Lower leg skin (tissue), 4 donors: ENCODE data around the gene PLEKHA6. TPM values are rescaled to one million over a fixed set of nuclear protein-coding genes. Genes with fewer than 3 reads are reported as not detected.

Experiments used
- DNase-seq, 2 donors: peaks; one replicate each; pipeline ENCODE4 v3.0.0-alpha.2; 2019; ENCODE audit warnings: low spot score in 2 of 2
- H3K4me3 ChIP-seq: fragments of 200-600 bp; sonication (generic); 2 replicates; pipeline ENCODE4 v1.5.1; 2017; ENCODE audit warnings: mild to moderate bottlenecking, low read depth; ENCODE audit not compliant: poor library complexity, severe bottlenecking
- CTCF ChIP-seq, 3 donors: fragments of 450-650 bp; IDR thresholded peaks; one replicate each; pipeline ENCODE4 v1.5.1; 2016; ENCODE audit warnings: antibody characterized with exemption in 3 of 3, mild to moderate bottlenecking in 3 of 3, moderate library complexity in 2 of 3
- POLR2A ChIP-seq, 2 donors: fragments of 450-650 bp; IDR thresholded peaks; one replicate each; pipeline ENCODE4 v1.6.1; 2016 to 2017; ENCODE audit warnings: antibody characterized with exemption in 2 of 2, mild to moderate bottlenecking in 1 of 2, moderate library complexity in 1 of 2
- WGBS, 2 donors: methylation state at CpG; one replicate each; pipeline ENCODE4 v1.1.5; 2018; 5-methylcytosine and 5-hydroxymethylcytosine counted together
- intact Hi-C: fragments of 100-400 bp; cut with DNase I; formaldehyde crosslinking; loops from one replicate; pipeline ENCODE4 v1.15.0; 2023; ENCODE audit warnings: low total_unique reads
- total RNA-seq, 4 donors: library from RNA; depleted of rRNA; stranded (reverse); fragments of >200 nt; gene quantifications; one replicate each; pipeline ENCODE4 v1.1.0, GENCODE V29; 2016

Gene PLEKHA6
- total RNA-seq, 4 donors from 2014 or later, result 1.7 to 16.4 (median 11.1) TPM

- H3K4me3 ChIP-seq, result no peak overlapping the region
- intact Hi-C loops, result no loop called here
- no peak for TF ChIP-seq CTCF (IDR thresholded peaks at IDR 0.05)
- TF ChIP-seq POLR2A (IDR thresholded peaks at IDR 0.05), result no peak
- DNase-seq, result no peak
Observed at GRCh38 chr1:204339541-204339940, 20.2 kb downstream of the PLEKHA6 start.

- H3K4me3 ChIP-seq, result no peak overlapping the region
- intact Hi-C loops, result no loop called here
- TF ChIP-seq POLR2A (IDR thresholded peaks at IDR 0.05) (no peak), CTCF (IDR thresholded peaks at IDR 0.05) (no peak)
- 84 to 90% methylated on average over 9 to 12 of the region's 12 CpGs for WGBS, 2 donors
- DNase-seq, result no peak
Observed at GRCh38 chr1:204338997-204339396, 20.7 kb downstream of the PLEKHA6 start.

GRCh38 chr1:204338360-204338759 is 21.4 kb downstream of the PLEKHA6 start:
- intact Hi-C loops, result no loop called here
- no peak overlapping the region for H3K4me3 ChIP-seq
- DNase-seq, result no peak

GRCh38 chr1:204337583-204337982 is 22.1 kb downstream of the PLEKHA6 start:
- WGBS, 2 donors, result 64 to 69% methylated on average over 6 of the region's 6 CpGs
- no peak for TF ChIP-seq CTCF (IDR thresholded peaks at IDR 0.05)
- H3K4me3 ChIP-seq, result no peak overlapping the region
- intact Hi-C loops, result no loop called here
- no peak for DNase-seq

More at GRCh38 chr1:204338360-204338759, 21.4 kb downstream of the PLEKHA6 start:
- WGBS, 2 donors, result 55 to 63% methylated on average over 2 of the region's 2 CpGs
- TF ChIP-seq POLR2A (IDR thresholded peaks at IDR 0.05) (no peak), CTCF (IDR thresholded peaks at IDR 0.05) (no peak)

- TF ChIP-seq POLR2A (IDR thresholded peaks at IDR 0.05) (no peak), CTCF (IDR thresholded peaks at IDR 0.05) (no peak)
- intact Hi-C loops, result no loop called here
- H3K4me3 ChIP-seq, result no peak overlapping the region
- no peak for DNase-seq
- 72 to 77% methylated on average over 3 of the region's 3 CpGs for WGBS, 2 donors
Observed at GRCh38 chr1:204337036-204337429, 22.7 kb downstream of the PLEKHA6 start.

GRCh38 chr1:204336421-204337035 is 23.2 kb downstream of the PLEKHA6 start:
- 95 to 97% methylated on average over 3 of the region's 3 CpGs for WGBS, 2 donors
- TF ChIP-seq POLR2A (IDR thresholded peaks at IDR 0.05) (no peak), CTCF (IDR thresholded peaks at IDR 0.05) (no peak)
- DNase-seq, result no peak
- intact Hi-C loops, result no loop called here
- no peak overlapping the region for H3K4me3 ChIP-seq
